ENCODE data around the gene GNAQ. TPM values are rescaled to one million over a fixed set of nuclear protein-coding genes. Genes with fewer than 3 reads are reported as not detected.

The GNAQ gene
- total RNA-seq, 2 experiments from 2014 or later = 17.8 to 18.1 TPM

GRCh38 chr9:77830618-77831285 lies 200.9 kb downstream of the GNAQ start:
- no peak for TF ChIP-seq CTCF (IDR thresholded peaks at IDR 0.05)
- no peak overlapping the region for H3K27ac Mint-ChIP-seq
- peak; percentile 41 for ATAC-seq
- intact Hi-C loops (cut with micrococcal nuclease) = no loop called here
- no peak overlapping the region for H3K4me3 Mint-ChIP-seq
- CTCF ChIA-PET = no interaction called here
- H3K27me3 Mint-ChIP-seq = no peaks in the 10 kb centered on the region
- POLR2A ChIA-PET = no interaction called here
- H3K36me3 Mint-ChIP-seq (ENCODE audit: low read depth) = no peaks in the 10 kb centered on the region
- no peaks in the 10 kb centered on the region for H3K9me3 Mint-ChIP-seq
- DNase-seq = no peak
- H3K4me1 Mint-ChIP-seq (ENCODE audit: low read depth) = peaks cover 46% of the 10 kb centered on the region

- POLR2A ChIA-PET = no interaction called here
- H3K9me3 Mint-ChIP-seq = no peaks in the 10 kb centered on the region
- no peaks in the 10 kb centered on the region for H3K27me3 Mint-ChIP-seq
- no peak overlapping the region for H3K4me3 Mint-ChIP-seq
- ATAC-seq = no peak
- intact Hi-C loops (cut with micrococcal nuclease) = no loop called here
- peaks cover 42% of the 10 kb centered on the region for H3K4me1 Mint-ChIP-seq (ENCODE audit: low read depth)
- TF ChIP-seq CTCF (IDR thresholded peaks at IDR 0.05) = no peak
- DNase-seq = no peak
- H3K36me3 Mint-ChIP-seq (ENCODE audit: low read depth) = no peaks in the 10 kb centered on the region
- no peak overlapping the region for H3K27ac Mint-ChIP-seq
- CTCF ChIA-PET = interaction anchor here (0.6 to 1.9 kb wide), 4 partner anchors 12 to 206 kb away, joined by 3 to 9 read pairs (median 6); no protein-coding TSS in a partner anchor
Measured at GRCh38 chr9:77829420-77829819, 202.2 kb downstream of the GNAQ start.

GRCh38 chr9:77827104-77827784 lies 204.4 kb downstream of the GNAQ start:
- Mint-ChIP-seq H3K36me3 (ENCODE audit: low read depth) (peaks cover 2% of the 10 kb centered on the region), H3K27ac (peak overlapping the region; percentile 51), H3K4me3 (no peak overlapping the region), H3K27me3 (no peaks in the 10 kb centered on the region), H3K9me3 (no peaks in the 10 kb centered on the region), H3K4me1 (ENCODE audit: low read depth) (peaks cover 44% of the 10 kb centered on the region)
- no peak for TF ChIP-seq CTCF (IDR thresholded peaks at IDR 0.05)
- no peak for DNase-seq
- ChIA-PET CTCF (interaction anchor here (0.7 to 2.2 kb wide), 2 partner anchors 14 to 370 kb away, joined by 3 to 7 read pairs; no protein-coding TSS in a partner anchor), POLR2A (no interaction called here)
- no peak for ATAC-seq
- intact Hi-C loops (cut with micrococcal nuclease) = no loop called here

- ChIA-PET POLR2A (no interaction called here), CTCF (interaction anchor here (0.7 to 2.2 kb wide), 3 partner anchors 15 to 370 kb away, joined by 3 to 7 read pairs (median 3); no protein-coding TSS in a partner anchor)
- Mint-ChIP-seq H3K36me3 (ENCODE audit: low read depth) (peaks cover 2% of the 10 kb centered on the region), H3K9me3 (no peaks in the 10 kb centered on the region), H3K27me3 (no peaks in the 10 kb centered on the region), H3K4me3 (no peak overlapping the region), H3K4me1 (ENCODE audit: low read depth) (peaks cover 38% of the 10 kb centered on the region), H3K27ac (no peak overlapping the region)
- DNase-seq = no peak
- no peak for ATAC-seq
- TF ChIP-seq CTCF (IDR thresholded peaks at IDR 0.05) = no peak
- intact Hi-C loops (cut with micrococcal nuclease) = no loop called here
Measured at GRCh38 chr9:77826621-77827020, 205.0 kb downstream of the GNAQ start.

- intact Hi-C loops (cut with micrococcal nuclease) = no loop called here
- no peak overlapping the region for H3K27ac Mint-ChIP-seq
- CTCF ChIA-PET = interaction anchor here (1.0 to 2.2 kb wide), 4 partner anchors 15 to 370 kb away, joined by 3 to 7 read pairs (median 3); no protein-coding TSS in a partner anchor
Measured at GRCh38 chr9:77826116-77826515, 205.5 kb downstream of the GNAQ start.

More at GRCh38 chr9:77826116-77826515, 205.5 kb downstream of the GNAQ start:
- Mint-ChIP-seq H3K36me3 (ENCODE audit: low read depth) (peaks cover 2% of the 10 kb centered on the region), H3K27me3 (no peaks in the 10 kb centered on the region), H3K4me3 (no peak overlapping the region), H3K9me3 (no peaks in the 10 kb centered on the region), H3K4me1 (ENCODE audit: low read depth) (peaks cover 35% of the 10 kb centered on the region)
- POLR2A ChIA-PET = interaction anchor here (0.6 kb wide), 1 partner anchor 60 kb away, joined by 3 read pairs; no protein-coding TSS in a partner anchor
- TF ChIP-seq CTCF (IDR thresholded peaks at IDR 0.05) = no peak
- ATAC-seq (no peak), DNase-seq (no peak)

Measured in activated CD8-positive, alpha-beta T cell treated with anti-CD3 and anti-CD28 coated beads for 36 hours (primary cell).